Urinary bladder (tissue), 4 donors: Measurements from ENCODE around the gene NSFL1C. TPM values are rescaled to one million over a fixed set of nuclear protein-coding genes. Genes with fewer than 3 reads are reported as not detected.

Source experiments
- DNase-seq: peaks from one replicate; pipeline ENCODE4 v3.0.0-alpha.2; 2015; ENCODE audit errors: extremely low spot score
- H3K27ac ChIP-seq: one replicate; pipeline ENCODE4 v1.5.1; 2013; ENCODE audit warnings: low read depth, mild to moderate bottlenecking, moderate library complexity
- H3K36me3 ChIP-seq: one replicate; pipeline ENCODE4 v1.6.1; 2013; ENCODE audit warnings: mild to moderate bottlenecking, moderate library complexity; ENCODE audit not compliant: insufficient read depth
- H3K4me1 ChIP-seq: one replicate; pipeline ENCODE4 v1.6.1; 2013; ENCODE audit warnings: mild to moderate bottlenecking, moderate library complexity; ENCODE audit not compliant: insufficient read depth
- H3K4me3 ChIP-seq: one replicate; pipeline ENCODE4 v1.5.1; 2013; ENCODE audit warnings: low read depth, low read length
- WGBS: extraction: QIAGEN DNeasy Blood & Tissue Kit; methylation state at CpG from one replicate; pipeline ENCODE4 v1.1.7; 2013; 5-methylcytosine and 5-hydroxymethylcytosine counted together
- polyA plus RNA-seq: library from polyadenylated mRNA; stranded (reverse); fragments of 200-250 nt; gene quantifications from one replicate; pipeline ENCODE4 v1.2.3, GENCODE V29; 2013
- total RNA-seq: library from RNA; depleted of rRNA; stranded (reverse); fragments of >200 nt; gene quantifications from one replicate; pipeline ENCODE4 v1.2.3, GENCODE V29; 2014
- donor health status: healthy with polysubstance abuse.
- donor health status: healthy.

Gene NSFL1C
- total and polyA plus RNA-seq, 2 donors, result 23.6 to 57.3 TPM

DNA sequence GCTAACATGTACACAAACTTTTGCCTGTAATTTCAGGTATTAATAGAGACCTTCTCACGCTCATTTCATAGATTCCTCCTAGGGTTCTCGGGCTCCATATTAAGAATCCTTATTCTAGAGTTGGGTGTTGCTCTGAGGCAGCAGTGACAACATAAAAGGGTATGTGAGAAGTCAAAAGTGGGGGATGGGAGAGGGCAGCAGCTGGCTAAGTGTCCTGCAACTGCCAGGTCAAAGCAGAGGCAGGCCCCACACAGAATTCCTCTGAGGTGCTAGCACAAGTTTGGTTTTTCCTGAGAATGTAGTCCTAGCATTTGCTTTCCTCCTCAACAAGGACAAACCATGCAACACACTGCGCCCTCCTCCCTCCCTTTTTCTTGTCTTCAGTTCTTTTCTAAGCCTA, 4.6 kb downstream of the NSFL1C start:
- WGBS, result 94% methylated on average over 3 of the region's 3 CpGs
- Histone ChIP-seq H3K36me3 (no peaks in the 10 kb centered on the region), H3K4me1 (no peaks in the 10 kb centered on the region), H3K27ac (no peak overlapping the region), H3K4me3 (no peak overlapping the region)
- DNase-seq, result no peak

DNA sequence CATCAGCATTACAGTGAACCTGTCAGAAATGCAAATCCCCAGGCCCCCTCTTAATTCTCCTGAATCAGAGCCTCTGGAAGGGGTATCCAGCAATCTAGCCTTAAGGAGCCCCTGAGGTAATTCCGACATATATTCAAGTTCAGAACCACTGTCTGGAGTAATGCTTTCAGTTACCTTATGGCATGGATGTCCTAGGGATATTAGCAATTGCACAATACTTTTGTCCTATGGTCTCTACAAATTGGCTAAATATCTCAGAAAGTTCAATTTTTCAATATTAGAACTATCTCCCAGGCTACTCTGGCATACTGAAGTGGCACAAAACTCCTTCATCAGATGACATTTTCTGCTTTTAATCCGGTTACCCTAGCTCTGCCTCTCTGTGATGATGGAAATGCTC, 6.4 kb downstream of the NSFL1C start:
- 94% methylated on average over 2 of the region's 2 CpGs for WGBS
- no peak overlapping the region for H3K4me3 ChIP-seq
- no peak for DNase-seq
- H3K27ac ChIP-seq, result no peak overlapping the region
- peaks cover 2% of the 10 kb centered on the region for H3K36me3 ChIP-seq
- H3K4me1 ChIP-seq, result no peaks in the 10 kb centered on the region

DNA sequence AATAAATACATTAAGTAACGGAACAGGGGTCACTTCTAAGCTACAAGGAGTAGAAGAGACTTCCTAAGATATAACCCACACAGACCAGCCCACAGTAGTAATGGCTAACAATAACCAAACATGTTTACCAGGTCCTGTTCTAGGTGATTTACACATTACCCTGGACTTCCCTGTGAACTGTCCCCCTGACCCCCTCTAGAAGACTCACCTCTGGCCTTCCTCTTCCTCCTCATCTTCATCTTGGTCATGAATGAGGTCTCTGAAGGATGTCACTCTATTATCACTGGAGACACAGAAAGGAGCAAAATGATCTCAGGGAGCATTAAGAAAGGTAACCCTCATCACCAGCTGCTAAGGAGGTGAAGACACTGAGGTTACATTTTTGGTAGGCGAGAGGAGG, 8.7 kb downstream of the NSFL1C start:
- no peak for DNase-seq
- Histone ChIP-seq H3K4me3 (no peak overlapping the region), H3K4me1 (no peaks in the 10 kb centered on the region), H3K27ac (no peak overlapping the region), H3K36me3 (peaks cover 7% of the 10 kb centered on the region)
- WGBS, result 96% methylated on average over 2 of the region's 2 CpGs

DNA sequence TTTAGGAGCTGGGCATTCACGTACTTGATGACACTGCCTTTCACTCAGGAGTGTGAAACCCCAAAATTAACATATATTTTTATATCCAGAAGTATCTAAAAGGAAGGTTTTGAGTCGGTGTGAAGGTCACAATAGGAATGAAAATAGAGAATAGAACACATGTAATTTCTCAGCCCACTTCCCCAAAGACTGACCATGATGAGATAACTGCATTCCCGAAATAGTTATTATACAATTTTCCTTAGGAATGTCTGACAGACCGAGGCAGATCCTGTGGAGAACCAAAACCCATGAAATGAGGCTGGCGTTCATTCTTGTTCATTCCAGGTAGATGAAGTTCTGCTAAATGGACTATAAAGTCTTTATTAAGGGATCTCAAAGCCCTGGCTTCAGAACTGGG, 10.3 kb downstream of the NSFL1C start:
- 75% methylated on average over 5 of the region's 5 CpGs for WGBS
- Histone ChIP-seq H3K27ac (no peak overlapping the region), H3K4me3 (no peak overlapping the region), H3K36me3 (peaks cover 12% of the 10 kb centered on the region), H3K4me1 (no peaks in the 10 kb centered on the region)
- no peak for DNase-seq

DNA sequence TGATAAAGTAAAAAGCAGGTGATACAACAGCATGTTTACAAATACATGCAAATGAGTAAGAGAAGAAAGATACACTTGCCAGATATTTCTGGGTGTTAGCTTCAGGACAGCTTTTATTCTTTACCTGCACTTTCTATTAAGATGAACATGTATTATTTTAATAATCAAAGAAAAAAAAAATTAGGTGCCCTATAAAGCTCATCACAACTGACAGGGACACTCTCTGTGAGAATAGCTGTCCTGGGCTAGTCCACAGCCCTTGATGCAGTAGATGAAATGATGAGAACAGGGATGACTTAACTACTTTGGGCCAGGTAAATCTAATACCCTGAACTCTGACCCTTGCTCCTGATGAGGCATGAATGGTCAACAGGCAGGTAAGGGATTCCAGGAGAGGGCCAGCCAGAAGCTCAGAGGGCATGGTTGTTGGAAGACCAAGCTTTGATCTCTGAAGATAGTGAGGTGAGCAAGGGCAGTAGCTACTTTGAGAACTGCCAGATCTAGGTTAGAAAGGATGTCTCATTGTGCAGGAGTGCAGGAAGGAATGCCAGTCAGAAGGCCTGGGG, 15.6 kb downstream of the NSFL1C start:
- Histone ChIP-seq H3K36me3 (peaks cover 15% of the 10 kb centered on the region), H3K4me1 (no peaks in the 10 kb centered on the region), H3K27ac (no peak overlapping the region), H3K4me3 (no peak overlapping the region)
- no peak for DNase-seq

DNA sequence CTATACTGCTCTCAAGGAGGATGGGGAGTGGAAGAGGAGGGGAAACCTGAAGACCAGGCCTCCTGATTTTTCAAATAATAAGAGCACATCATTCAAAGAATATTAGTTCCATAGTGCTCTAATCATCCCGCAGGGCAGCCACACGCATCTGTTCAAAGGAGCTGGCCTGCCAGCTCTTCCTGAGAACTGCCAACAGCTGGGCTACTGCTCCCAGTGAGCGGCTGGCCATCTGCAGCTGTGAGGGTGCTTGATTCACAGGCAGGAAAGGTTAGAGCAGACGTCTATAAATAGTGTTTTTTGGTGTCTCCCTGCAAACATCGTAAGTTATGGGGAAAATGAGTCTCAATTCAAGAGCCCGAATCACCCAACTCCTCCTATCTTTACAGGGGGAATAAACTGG, 17.3 kb downstream of the NSFL1C start:
- WGBS, result 95% methylated on average over 6 of the region's 6 CpGs
- no peak for DNase-seq
- no peak overlapping the region for H3K27ac ChIP-seq
- no peaks in the 10 kb centered on the region for H3K4me1 ChIP-seq
- peaks cover 14% of the 10 kb centered on the region for H3K36me3 ChIP-seq
- H3K4me3 ChIP-seq, result no peak overlapping the region

DNA sequence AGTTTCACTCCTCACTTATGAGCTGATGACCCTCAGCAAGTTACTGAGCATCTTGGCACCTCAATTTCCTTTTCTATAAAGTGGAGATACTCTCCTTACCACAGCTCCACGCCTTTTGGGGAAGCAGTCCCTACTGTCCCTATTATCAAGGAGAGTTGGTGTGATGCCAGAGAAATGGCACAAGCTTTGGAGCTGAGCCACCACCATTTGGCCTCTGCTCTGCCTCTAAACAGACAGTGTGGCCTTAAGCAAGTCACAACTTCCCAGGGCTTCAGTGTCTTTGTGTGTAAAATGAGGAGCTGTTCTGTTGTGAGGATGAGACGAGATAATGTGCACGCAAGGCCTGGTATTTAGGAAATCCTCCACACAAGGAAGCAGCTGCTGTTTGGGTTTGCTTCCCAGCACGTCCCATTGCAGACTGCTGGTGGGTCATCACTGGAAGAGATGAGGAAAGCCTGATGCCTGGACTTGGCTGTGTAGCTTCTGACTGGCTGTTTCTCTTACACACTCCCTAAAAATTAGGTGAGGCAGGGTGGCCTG, 18.5 kb downstream of the NSFL1C start:
- no peaks in the 10 kb centered on the region for H3K4me1 ChIP-seq
- H3K36me3 ChIP-seq, result peaks cover 13% of the 10 kb centered on the region
- 88% methylated on average over 4 of the region's 4 CpGs for WGBS
- H3K27ac ChIP-seq, result no peak overlapping the region
- no peak overlapping the region for H3K4me3 ChIP-seq
- no peak for DNase-seq

DNA sequence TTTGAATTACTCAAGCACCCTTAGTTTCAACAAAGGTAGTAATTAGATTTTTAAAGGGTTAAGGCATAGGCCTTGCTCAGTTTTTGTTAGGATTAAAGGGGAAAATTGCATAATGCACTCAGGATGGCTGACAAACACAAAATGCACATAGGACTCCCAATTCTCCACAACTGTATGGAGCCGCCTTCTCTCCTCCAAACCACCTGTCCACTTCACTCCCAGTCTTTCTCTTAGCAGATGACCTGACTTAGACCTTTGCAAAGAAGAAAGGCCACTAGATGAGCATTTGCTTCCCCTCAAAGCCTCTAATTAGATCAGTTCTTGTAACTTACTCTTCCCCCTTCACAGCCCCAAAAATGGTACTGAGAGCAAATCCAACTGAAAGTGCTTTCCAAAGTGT, 20.1 kb downstream of the NSFL1C start:
- no peak overlapping the region for H3K27ac ChIP-seq
- H3K4me1 ChIP-seq, result no peaks in the 10 kb centered on the region
- no peak for DNase-seq
- WGBS, result 98% methylated on average over 1 of the region's 1 CpG
- no peak overlapping the region for H3K4me3 ChIP-seq
- H3K36me3 ChIP-seq, result peaks cover 12% of the 10 kb centered on the region

DNA sequence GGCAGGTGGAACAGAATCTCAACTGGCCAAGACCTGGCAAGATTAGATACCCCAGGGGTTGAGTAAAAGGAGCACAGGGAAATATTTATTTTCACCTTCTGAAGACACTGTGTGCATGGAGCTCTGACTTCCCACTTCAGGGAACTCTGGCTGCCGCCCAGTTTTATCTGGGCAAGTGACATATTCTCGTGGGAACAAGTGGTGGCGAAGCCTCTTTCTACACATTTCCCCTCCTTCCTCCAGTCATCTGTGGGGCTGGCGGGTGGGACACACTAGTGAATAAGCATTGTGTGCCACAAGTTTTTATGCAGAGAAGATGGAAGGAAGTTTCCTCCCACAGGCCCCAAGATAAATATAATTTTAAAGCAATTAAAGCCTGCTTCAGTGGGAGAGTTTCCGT, 23.6 kb downstream of the NSFL1C start:
- 77% methylated on average over 5 of the region's 5 CpGs for WGBS

DNA sequence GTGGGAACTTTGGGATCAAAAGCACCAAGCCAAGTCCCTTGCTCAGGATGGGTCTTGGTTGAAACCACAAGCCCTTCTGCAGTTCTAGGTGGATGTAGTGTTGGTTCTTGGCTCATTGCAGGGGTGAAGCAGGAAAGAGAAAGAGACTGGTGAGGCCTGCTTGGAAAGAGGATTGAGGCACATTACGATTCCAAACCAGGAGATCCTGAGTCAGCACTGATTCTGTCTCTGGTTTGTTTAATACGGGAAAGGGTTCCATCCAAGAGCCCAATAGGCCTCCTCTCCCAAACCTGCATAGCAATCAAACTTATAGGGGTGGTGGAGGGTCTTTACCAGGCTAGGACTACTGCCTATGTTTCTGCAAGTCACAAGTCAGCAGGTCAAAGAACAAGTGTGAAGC, 24.3 kb downstream of the NSFL1C start:
- no peaks in the 10 kb centered on the region for H3K4me1 ChIP-seq
- no peak overlapping the region for H3K4me3 ChIP-seq
- H3K27ac ChIP-seq, result no peak overlapping the region
- DNase-seq, result no peak
- H3K36me3 ChIP-seq, result peaks cover 5% of the 10 kb centered on the region
- WGBS, result 87% methylated on average over 2 of the region's 2 CpGs

More for the DNA sequence above, 23.6 kb downstream of the NSFL1C start:
- Histone ChIP-seq H3K27ac (no peak overlapping the region), H3K4me3 (no peak overlapping the region), H3K36me3 (peaks cover 5% of the 10 kb centered on the region), H3K4me1 (no peaks in the 10 kb centered on the region)
- no peak for DNase-seq

DNA sequence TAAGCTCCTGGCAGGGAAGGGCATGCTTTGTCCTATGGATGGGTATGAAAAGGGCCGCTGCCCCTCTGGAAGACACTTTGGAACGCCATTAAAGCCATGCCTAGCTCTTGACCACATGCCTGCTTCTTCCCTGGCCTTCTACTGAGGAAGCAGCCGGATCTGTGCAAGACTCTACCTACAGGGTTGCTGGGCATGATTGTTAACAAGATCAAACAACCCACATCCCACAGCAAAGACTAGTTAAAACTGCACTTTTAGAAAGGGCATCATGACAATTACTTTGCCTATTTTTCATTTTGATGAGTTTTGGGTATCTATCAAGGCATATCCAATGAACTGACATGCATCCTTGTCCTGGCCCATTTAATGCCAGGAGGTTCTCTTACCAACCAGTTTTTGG, 25.5 kb downstream of the NSFL1C start:
- H3K4me1 ChIP-seq, result no peaks in the 10 kb centered on the region
- DNase-seq, result no peak
- WGBS, result 78% methylated on average over 3 of the region's 3 CpGs
- H3K36me3 ChIP-seq, result peaks cover 5% of the 10 kb centered on the region
- H3K4me3 ChIP-seq, result no peak overlapping the region
- H3K27ac ChIP-seq, result no peak overlapping the region

DNA sequence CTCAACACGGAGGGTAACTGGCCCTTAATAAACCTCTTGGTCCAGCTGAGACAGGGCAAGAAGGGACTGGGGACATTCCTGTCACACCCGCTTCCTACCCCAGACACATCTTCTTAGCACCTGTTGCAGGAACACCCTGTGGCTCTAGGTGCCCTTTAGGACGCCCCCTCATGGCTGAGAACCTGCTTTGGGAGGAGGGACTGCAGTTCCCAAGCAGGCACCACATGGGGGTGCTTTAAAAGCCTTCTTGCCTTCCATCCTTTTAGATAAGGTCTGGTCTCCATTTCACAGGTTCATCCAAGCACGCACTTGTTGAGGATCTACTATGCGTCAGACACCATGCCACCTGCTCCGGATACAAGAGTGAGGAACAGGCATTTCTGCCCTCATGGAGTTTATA, 26.6 kb downstream of the NSFL1C start:
- H3K36me3 ChIP-seq, result peaks cover 5% of the 10 kb centered on the region
- WGBS, result 80% methylated on average over 6 of the region's 6 CpGs
- H3K4me1 ChIP-seq, result no peaks in the 10 kb centered on the region
- DNase-seq, result no peak
- no peak overlapping the region for H3K4me3 ChIP-seq
- H3K27ac ChIP-seq, result no peak overlapping the region

DNA sequence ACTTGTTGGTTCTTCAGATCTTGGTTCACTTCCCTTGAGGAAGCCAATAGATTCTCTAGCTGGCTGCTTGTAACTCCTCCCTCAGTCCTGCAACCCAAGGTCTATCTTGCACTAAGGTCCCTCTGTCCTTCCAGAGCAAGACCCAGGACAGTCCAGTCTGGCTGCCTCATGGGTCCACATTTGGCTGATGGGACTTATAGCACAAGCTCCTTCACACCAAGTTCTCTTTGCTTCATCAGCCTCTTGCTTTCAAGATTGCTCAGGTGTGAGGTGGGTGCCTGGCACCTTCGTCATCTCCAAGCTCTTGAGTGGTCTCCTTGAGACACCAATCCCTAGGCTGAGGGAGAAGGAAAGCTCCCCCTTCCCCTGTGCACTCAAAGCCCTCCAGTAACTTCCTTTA, 28.3 kb downstream of the NSFL1C start:
- DNase-seq, result no peak
- no peak overlapping the region for H3K27ac ChIP-seq
- H3K4me3 ChIP-seq, result no peak overlapping the region
- H3K36me3 ChIP-seq, result peaks cover 2% of the 10 kb centered on the region
- WGBS, result 51% methylated on average over 1 of the region's 1 CpG
- no peaks in the 10 kb centered on the region for H3K4me1 ChIP-seq

DNA sequence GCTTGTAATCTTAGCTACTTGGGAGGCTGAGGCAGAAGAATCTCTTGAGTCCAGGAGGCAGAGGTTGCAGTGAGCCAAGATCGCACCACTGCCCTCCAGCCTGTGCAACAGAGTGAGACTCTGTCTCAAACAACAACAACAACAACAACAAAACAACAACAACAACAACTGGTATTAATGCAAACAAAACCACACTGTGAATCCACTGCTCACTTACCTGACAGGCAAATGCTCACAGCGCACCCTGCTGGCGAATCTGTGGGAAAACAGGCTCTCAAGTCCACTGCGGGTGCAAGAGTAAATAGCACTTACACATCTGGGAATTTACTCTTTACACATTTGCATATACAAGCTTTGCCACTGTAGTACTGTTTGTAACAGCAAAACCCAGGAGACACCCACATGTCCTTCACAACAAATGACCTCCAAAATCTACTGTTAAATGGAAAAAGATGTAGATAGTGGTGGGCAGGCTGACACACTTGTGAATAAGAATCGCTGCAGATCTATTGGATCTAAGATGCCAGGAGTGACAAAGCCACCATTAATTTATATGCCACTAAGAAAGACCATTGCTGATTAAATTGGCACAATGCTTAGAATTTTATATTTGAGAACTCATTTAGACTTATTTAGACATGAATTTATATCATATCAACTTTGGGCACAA, 29.3 kb downstream of the NSFL1C start:
- Histone ChIP-seq H3K36me3 (no peaks in the 10 kb centered on the region), H3K27ac (no peak overlapping the region), H3K4me3 (no peak overlapping the region), H3K4me1 (no peaks in the 10 kb centered on the region)
- WGBS, result 33% methylated on average over 5 of the region's 5 CpGs
- peak; percentile 14 for DNase-seq
